GM19467 (cell line): Measurements from ENCODE around the gene UNC13C.

Experiments
- ATAC-seq: cut with Tn5 transposase; IDR thresholded peaks from one replicate; pipeline ENCODE4 v1.9.1; 2021; ENCODE audit warnings: mild to moderate bottlenecking, moderate library complexity; ENCODE audit not compliant: unreplicated experiment

UNC13C gene

DNA sequence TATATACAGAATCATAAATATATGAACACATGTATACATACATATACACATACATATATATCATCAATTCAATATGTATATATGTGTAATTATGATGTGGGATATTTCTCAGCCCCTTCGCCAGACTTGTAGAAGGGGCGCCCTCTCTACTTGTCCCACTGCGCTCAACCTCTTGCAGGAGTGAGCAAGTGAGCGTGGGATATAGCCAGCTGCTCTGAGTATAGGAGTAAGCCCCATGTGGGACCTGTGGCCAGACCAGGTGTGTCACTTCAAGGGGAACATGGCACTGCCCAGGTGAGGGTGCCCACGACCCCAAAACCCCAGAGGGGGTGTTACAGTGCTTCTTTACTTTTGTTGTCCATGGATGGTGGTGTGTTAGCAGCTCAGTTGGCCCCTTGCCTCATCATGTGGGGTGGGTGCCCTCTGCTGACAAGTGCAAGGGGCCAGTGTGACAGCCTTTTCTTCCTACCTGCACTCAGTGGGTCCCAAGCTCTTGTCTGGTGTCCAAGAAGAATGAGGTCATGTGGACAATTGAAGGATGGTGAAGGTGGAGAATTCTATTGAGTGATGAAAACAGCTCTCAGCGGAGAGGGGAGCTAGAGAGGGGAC, 304.1 kb downstream of the UNC13C start:
- ATAC-seq: no peak

DNA sequence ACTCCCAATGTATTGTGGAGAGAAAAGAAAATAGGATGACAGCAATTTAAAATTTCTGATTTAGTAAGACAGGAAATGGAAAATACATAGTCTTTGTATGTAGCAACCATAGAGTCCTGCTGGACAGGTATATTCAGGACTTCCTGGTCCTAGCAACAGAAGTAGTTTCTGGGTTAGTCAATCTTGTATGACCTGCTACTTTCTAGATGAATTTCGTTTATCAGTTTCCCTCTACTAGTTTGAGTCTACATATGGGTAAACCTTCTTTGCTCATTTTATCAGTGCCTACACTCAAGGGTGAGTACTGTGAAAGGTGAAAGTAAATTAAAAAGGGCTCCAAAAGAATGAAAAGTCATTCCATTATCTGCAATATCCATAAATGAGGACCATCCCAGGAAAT, 309.8 kb downstream of the UNC13C start:
- no peak for ATAC-seq

DNA sequence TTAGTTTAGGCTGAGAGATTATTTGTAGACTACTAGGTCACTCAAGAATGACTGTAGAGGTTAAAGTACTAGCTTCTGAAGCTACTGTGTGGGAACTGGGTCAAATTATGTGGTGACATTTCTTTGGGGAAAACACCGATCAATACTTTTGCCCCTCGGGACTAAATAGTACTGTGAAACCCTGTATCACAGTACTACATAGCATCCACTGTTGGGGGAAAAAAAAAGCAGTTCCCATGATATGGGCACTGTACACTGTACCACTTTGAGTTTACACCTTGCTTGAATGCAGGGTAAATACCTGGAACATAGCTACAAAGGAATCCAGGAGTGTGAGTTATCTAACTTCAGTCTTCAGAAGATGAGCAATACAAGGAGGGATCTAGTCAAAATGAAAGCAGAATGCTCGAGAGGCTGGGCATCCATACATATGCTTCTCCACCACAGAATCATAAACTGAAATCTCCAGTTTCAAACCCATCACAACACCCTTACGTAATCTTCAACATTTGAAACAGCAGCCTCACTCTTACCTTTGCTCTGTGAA, 311.4 kb downstream of the UNC13C start:
- no peak for ATAC-seq

DNA sequence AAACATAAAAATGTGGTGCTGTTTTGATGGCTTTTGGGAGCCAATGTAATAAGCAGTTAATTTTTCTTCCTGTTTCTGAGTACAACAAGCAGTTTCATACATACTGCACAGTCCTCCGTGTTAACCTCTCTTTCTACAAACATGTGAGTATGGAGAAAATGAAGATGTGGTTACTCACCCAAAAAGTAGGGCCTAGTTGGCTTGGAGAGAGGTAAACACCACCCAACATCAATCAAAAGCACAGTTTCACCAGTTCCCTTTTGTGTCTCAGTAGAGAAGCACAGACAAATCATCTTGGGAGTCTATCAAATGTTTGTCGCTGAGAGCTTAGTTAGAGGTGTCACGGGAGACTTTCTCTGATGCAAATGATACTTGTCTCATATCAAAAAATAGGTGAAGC, 320.2 kb downstream of the UNC13C start:
- ATAC-seq: no peak

DNA sequence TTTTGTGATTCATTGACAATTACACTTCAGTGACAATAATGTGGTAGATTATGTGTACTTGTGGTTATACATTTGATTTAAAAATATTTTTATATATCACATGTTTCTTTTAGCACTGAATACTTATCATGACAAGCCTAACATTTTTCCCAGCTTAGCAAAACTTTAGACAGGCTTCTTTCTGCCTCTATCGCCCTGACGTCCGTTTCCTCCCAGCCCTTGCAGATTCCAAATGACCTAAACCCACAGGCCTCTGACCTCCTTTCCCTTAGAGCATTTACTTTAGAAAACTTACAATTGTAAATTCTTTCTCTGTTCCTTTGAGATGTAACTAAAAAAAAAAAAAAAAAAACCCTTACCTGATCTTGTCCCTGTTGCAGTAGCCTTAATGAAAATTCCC, 326.1 kb downstream of the UNC13C start:
- no peak for ATAC-seq

DNA sequence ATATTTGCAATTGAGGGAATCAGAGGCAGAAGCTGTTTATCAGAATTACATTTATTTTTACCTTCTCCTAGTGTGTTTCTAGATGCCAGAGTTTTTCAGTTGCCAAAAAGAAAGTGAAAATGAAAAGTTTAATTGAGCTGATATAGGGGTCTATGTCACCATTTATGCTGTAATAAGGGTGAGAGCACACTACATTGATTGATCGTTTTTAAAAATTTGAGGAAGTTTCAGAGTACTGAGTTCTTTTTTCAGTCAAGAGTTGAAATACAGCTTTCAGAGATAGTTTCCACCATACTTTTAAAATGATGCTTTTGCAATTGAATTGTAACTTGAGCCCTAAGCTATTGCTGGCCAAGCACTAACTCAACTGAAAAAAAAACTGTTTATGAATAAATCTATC, 326.9 kb downstream of the UNC13C start:
- ATAC-seq: no peak

DNA sequence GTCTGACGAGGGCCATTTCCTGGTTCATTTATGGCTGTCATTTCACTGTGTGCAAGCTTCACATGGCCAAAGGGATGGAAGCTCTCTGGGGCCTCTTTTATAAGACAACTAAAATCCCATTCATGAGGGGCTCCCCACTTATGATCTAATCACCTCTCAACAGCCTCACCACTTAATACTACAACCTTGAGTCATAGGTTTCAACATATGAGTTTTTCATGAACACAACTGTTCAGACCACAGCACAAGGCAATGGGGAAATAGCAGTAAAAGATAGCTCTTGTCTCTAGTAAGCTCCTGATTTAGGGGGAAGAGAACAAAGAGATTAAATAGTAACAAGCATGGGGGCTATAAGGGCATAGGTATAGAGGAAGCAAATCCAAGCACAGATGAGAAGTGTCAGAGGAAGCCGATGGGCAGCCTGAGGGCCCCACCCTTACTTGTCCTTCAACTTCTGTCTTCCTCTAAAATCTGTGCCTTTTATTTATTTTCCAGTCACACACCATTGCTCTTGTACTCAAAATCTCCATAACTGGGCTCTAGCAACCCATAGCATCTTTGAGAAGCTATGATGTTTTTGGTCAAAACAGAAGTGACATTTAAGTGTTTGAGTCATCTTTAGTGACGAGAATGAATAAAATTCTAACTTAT, 329.1 kb downstream of the UNC13C start:
- no peak for ATAC-seq

DNA sequence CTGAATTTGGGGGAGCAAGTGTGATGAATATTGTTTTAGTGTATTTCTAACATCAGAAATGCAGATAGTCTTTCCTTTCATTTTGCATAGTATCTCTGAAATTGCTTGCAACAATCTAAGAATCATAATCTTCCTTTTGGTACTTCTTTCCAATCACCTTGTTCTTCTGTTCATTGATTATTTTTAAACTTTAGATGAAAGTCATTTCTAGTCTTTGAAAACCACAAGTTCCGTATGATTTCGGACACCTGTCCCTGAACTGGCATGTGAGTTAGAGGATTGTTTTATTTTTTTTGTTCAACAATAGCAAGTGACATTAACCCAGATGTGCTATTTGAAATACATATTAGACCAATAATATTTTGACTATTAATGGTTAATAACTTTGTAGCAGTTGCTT, 329.7 kb downstream of the UNC13C start:
- ATAC-seq: no peak

DNA sequence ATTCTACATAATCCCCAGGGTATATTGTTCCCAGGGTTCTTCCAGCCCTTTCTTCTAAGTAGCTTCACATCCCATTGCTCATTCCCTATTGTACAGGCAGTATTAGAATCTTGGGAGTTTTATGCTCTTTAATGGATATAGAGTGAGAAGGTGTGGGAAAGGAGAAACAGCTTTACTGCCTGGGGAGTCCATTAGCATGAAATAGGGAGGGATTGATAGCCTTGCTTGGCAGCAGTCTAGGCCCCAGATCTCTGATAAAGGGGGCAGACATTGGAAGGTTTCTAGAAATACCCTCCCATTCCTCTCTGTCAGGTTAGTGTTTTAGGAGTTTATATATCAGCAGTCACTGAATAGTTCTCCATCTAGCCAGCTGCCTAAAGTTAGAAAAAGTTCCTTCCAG, 334.3 kb downstream of the UNC13C start:
- no peak for ATAC-seq

DNA sequence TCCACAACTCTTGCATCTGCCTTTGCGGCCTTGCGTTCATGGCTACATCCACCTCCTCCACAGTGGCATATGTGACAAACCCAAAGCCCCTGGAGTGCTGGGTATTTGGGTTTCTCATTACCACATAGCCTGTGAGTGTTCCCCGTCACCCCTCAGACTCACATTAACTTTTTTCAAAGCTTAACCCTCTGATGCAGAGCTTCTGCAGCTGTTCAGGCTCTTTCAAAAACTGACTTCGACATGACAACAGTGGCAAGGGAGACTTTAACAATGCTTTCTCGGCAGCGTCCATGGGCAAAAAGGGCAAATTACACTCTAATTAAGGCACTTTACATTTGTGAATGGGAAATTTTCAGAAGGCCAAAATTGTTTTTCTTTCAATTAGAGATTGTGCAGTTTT, 343.2 kb downstream of the UNC13C start:
- ATAC-seq: no peak

DNA sequence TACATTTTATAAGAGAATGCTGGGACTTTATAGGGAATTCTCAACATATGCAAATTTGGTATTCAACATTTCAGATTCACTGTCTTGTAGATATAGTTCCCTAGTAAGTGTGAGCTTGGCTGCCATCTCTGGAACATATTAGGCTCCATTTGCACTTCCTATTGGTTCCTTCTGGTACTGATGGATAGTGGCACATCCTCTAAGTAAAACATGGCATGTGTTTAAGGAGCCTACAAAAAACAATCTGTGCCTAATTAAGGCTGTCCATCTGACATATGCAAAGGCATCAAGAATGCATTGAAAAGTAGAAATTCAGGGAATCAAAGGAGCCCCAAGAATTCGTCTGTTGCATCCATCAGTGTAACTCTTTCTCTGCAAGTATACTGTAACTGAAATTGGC, 344.1 kb downstream of the UNC13C start:
- no peak for ATAC-seq

DNA sequence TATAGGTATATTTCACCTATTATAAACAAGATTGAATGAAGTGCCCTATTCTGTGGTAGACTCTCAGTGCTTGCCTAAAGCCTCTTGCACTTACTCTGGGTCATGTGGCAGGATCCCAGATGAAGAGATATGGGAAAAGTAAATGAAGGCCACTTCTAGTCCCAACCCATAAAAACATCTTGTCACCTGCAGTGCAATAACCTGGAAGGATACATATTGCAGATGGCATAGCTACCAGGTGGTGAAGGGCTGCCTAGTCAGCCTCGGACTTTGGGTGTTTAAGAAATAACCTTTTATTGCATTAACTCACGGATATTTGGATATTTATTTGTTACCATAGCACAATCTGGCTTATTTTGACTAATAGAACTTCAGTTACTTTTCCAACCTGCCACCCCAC, 367.1 kb downstream of the UNC13C start:
- ATAC-seq: no peak

DNA sequence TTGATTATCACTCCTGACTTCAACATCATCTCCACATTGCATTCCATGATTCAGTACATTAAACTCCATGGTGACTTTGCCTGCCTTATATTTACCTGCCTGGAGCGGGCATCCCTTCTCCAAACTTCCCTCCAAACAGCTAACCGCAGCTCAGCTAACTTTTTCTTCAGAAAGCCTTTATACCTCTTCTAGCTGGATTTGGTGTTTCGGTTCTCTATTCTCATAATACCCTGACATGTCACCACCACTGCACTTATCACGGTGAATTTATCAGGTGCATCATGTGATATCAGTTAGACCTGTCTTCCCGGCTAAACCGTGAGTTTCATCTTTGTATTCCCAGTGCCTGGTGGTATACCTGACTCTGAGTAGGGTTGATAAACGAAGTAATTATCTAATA, 367.6 kb downstream of the UNC13C start:
- no peak for ATAC-seq

DNA sequence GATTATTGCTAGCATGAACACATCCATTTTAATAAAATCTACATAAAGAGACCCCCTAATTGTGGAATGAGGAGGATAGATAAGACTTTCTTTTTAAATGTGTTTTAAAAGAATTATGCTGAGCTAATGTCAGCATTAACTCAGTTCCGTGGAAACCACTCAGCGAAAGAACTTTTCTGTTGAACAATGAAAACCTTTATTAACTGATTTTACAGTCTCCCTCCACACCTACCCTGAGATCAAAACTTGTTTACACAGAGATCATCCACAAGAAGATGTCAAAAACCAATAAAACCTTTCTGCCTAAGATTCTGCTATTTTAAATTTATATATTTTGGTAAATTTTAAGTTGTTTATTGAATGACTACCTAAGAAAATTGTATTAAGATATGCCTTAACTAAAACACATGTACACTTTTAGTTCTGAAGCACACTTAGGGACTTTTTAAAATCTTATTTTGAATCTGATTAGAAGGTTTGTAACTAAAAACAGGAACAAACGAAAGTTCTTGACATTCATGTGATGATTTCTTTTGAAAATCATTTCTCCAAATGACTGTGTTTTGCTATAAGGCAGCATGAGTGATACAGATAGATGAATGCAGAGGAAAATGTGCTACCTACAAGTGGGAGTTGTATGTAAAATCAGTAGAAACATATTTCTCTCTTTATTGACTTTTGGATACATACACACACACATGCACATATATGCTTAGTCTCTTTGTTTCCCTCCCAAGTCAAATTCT, 369.0 kb downstream of the UNC13C start:
- no peak for ATAC-seq

DNA sequence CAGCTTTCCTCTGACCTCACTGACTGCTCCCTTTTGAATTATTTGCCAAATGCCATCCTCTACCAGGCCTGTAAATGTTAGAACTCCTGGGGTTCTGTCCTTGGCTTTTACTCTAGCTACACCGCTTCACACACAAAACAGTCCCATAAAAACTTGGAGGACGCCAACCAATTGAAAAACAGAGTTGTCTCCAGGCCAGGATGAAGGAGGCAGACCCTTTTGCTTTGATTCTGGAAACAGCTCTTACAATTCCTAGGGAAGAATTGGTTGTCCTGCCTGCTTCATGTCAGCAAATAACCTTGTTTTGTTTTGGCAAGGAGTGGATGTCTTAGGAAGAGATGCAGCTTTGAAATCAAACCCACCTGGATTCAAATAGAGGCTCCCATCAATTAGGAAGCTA, 375.5 kb downstream of the UNC13C start:
- ATAC-seq: no peak

DNA sequence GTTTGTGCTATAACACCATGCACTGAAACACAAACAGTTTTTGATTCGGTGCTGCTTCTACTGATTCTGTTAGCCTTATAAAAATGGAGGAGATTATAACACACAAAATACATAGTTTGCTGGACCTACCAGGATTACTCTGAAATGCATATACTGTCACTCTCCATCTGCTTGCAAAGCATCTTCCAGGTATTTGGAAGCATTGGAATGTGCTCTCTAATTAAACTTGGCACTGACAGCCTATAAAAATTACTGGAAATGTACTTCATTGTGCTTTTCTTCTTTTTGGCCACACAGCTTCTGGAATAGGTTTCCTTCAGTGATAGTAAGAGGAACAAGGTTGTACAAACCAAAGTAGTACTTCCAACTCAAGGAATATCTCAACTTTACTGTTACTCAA, 376.1 kb downstream of the UNC13C start:
- no peak for ATAC-seq

DNA sequence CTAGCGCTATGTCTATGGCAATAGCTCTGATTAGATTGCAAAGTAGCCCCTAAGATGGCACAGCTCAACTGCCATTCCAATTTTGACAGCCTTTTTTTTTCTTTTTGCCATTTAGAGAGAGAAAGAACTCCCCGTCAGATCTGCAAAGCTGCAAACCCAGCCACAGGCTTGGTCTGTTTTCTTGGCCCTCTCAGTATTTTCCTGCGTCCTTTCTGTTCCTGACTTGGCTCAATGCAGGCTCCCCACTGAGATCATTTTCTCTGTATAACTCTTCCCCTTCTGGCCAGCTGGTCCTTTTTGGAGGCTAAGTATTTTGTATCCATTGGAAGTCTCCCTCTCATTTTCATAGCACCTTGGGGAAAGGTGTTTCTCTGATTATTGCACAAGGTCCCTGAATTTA, 386.7 kb downstream of the UNC13C start:
- no peak for ATAC-seq

DNA sequence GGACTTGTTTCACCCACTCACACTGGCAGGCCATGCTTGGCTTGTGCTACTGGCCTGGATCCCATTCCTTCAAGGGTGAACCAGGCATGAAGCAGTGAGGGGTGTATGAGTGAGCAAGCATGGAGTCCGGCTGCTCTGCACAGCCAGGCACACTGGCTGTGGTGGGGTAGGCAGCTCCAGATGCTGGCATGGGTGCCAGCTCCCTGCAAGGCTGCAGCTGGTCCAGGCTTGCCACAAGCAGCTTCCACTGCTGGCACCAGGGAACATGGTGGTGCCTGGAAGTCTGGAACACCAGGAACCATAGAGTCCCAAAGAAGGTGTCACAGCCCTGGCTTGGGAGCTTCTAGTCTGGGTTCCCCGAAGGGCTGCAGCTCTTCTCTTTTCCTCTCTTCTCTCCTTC, 395.1 kb downstream of the UNC13C start:
- ATAC-seq: no peak

DNA sequence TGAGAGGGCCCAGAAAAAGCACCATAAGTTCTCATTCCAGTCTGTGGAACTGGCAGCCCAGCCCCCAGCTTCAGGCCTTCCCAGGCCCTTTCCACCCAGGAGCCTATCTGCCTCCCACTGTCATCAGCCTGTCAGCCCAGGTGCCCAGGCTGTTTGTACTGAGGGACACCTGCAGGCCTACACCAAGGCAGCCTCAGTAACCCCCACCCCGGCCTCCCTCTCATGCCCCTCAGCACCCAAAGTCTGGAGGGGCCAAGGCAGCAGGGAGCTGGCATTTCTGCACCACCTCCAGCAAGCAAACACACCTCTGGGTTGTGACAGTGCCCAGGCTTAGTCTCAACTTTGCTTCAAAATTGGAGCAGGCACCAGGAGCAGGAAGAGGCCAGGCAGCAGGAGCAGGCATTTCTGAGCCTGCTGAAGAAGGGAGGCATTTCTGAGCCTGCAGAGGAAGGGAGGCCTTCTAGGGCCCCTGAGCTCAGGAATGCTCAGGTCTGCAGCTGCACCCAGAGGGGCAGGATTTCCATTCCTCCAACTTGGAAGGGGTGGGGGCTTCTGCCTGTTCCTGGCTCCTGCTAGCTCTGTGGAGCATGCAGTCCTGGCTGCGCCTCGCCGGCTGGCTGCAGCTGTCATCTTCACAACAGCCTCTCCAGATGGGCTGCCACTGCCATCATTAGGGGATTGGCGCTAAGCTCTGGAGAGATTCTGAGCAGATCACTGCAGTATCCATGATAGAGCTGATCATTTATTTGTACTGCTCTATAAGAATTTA, 396.1 kb downstream of the UNC13C start:
- no peak for ATAC-seq

DNA sequence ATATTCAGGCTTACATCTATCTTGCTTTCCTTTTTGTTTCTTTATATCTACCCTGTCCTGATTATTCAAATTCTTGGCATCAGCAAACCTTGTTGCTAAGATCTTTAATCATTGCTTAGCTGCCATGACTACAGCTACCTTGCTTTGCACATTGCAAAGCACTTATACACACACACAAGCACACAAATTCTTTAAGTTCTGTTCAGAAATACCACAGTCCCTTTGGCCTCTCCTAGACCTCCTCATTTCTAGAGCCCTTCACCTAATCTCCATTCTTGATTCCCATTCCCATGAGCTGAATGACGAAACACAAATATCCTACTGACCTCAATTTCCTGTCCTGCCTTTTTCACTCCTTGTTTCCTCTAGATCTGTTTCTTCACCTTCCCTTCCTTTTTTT, 409.6 kb downstream of the UNC13C start:
- ATAC-seq: no peak

DNA sequence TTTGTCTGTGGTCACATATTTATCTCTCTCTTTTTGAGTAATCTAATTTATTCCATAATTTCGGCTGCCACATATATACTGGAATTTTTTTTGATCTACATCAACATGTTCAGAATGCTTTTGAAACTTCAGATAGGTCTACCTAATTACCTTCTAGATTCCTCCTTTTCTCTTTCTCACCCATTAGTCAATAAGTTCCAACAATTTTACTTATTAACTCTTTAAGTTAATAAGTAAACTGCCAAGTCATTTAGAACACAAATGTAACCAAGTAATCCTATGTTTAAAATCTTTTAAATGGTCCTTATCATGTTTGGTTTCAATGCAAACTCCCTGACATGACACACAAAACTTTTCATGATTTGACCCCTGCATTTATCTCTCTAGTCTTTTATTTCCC, 410.5 kb downstream of the UNC13C start:
- ATAC-seq: no peak
